ENCODE results near the gene ARAP3.

Gene ARAP3

DNA sequence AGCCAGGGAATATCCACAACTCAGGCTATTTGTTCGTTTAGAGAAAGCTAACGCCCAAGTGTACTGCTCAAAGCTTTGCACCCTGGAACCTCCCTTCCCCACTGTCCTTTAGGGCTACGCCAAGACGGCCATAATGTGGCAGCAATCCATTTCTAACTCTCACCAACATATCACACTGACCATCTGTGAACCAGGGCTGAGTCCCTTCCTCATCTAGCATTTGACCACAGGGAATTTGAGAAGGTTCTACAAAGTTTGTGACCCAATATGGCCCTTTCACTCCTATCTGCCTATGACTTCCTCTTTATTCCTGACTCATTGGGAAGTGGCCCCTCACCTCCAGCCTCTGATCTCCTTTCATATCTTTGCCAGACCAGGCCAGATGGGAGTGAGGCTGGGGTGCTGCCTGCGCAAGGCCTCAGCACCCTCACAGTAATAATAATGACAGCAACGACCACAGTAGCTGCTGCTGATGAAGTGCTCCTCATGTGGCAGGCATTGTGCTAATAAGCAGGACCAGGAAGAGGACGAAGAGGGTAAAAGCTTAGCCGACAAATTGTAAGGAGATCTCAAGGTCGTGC lies 9.3 kb upstream of the ARAP3 start:
- H3K27me3 ChIP-seq (replicated peaks) = no peaks in the 10 kb centered on the region

DNA sequence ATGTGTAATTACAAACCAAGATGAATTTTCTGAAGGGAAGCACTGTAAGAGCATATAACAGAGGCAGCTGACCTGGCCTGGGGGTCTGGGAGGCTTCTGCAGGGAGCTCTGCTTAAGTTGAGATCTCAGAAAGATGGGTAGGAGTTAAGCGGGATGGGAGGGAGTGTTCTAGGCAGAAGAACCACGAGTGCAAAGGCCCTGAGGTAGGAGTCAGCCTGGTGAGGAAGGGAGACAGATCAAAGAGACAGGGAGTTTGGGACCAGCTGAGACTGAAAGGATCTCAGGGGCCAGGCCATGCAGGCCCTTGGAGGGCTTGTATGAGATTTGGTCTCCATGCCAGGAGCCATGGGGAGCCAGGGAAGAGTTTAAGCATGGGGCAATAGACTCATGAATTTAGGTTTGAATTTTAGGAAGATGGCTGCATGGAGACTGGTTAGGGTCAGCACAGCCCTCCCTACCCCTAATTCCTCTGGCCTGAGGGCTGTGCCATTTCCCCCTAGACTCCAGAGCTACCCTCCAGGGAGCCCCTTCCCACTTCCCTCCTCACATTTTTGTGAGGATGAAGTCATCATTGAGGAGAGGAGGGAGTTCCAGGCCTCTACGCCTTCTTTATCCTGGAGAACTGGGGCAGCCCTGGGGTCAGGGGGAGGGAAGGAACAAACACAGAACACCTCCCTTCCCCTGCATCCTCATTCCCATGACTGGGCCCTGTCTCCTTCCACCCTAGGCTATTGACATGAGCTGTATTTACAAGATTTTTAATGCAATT lies 4.8 kb upstream of the ARAP3 start:
- TF ChIP-seq, protein P1, sequence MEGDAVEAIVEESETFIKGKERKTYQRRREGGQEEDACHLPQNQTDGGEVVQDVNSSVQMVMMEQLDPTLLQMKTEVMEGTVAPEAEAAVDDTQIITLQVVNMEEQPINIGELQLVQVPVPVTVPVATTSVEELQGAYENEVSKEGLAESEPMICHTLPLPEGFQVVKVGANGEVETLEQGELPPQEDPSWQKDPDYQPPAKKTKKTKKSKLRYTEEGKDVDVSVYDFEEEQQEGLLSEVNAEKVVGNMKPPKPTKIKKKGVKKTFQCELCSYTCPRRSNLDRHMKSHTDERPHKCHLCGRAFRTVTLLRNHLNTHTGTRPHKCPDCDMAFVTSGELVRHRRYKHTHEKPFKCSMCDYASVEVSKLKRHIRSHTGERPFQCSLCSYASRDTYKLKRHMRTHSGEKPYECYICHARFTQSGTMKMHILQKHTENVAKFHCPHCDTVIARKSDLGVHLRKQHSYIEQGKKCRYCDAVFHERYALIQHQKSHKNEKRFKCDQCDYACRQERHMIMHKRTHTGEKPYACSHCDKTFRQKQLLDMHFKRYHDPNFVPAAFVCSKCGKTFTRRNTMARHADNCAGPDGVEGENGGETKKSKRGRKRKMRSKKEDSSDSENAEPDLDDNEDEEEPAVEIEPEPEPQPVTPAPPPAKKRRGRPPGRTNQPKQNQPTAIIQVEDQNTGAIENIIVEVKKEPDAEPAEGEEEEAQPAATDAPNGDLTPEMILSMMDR (IDR thresholded peaks at IDR 0.05; ENCODE audit: low read depth, low read length, missing control alignments) = no peak
- in situ Hi-C loops (cut with HindIII; ENCODE audit: low pct_ligation_motif_present, low sequenced_read_pairs) = no loop called here
- Histone ChIP-seq H3K36me3 (replicated peaks) (no peaks in the 10 kb centered on the region), H3K27ac (no peak overlapping the region), H3K27me3 (replicated peaks) (no peaks in the 10 kb centered on the region), H3K4me3 (ENCODE audit: low read depth, low read length) (no peak overlapping the region)
- DNase-seq = no peak

More for the DNA sequence above, 9.3 kb upstream of the ARAP3 start:
- no peak overlapping the region for H3K4me3 ChIP-seq (ENCODE audit: low read depth, low read length)
- H3K27ac ChIP-seq = no peak overlapping the region
- TF ChIP-seq, protein P1 (IDR thresholded peaks at IDR 0.05; ENCODE audit: low read depth, low read length, missing control alignments) = no peak
- DNase-seq = no peak
- H3K36me3 ChIP-seq (replicated peaks) = no peaks in the 10 kb centered on the region
- in situ Hi-C loops (cut with HindIII; ENCODE audit: low pct_ligation_motif_present, low sequenced_read_pairs) = no loop called here

DNA sequence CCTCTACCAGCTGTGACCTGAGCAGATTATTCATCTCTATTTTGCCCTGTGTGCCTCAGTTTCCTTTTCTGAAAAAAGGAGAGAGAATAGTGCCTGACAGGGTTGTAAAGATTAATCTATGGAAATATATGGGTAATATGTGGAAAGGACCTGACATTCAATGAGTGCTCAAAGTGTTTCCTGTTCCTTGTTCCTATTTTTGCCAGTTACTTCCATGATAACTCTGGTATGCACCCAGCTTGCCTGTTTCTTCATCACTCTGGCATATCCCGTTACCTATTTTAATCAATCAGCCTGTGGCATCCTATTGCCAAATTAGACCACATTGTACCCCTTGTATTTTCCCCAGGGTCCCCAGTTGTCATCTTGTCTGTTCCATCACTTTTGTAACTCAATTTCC lies 3.6 kb upstream of the ARAP3 start:
- no peaks in the 10 kb centered on the region for H3K27me3 ChIP-seq (replicated peaks)
- no peak overlapping the region for H3K27ac ChIP-seq
- H3K36me3 ChIP-seq (replicated peaks) = no peaks in the 10 kb centered on the region
- in situ Hi-C loops (cut with HindIII; ENCODE audit: low pct_ligation_motif_present, low sequenced_read_pairs) = no loop called here
- no peak for DNase-seq
- no peak overlapping the region for H3K4me3 ChIP-seq (ENCODE audit: low read depth, low read length)
- TF ChIP-seq, protein P1 (IDR thresholded peaks at IDR 0.05; ENCODE audit: low read depth, low read length, missing control alignments) = no peak

DNA sequence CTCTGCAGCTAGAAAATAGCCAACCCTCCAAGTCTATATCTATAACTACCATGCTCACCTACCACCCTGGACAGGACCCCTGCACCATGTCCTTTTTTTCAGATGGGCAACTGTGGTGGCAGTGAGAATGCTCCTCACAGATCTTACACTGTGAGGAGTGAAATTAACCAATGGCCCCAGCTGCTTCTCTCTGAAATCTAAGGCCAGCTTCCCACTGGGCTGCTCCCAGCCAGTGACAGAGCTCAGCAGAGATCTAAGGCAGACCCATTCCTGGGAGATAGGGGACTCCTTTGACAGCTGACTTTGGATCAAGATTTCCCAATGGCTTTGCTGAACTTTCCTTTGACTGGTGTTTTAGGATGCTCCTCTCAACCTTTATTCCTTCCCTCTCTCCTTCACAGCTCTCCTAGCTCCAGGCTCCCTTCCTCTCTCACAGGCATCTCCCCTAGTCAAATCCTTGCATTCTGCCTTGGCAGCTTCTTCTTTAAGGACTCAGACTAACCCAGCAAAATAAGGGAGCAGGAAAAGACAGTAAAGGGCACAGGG lies 1.6 kb upstream of the ARAP3 start:
- no peaks in the 10 kb centered on the region for H3K27me3 ChIP-seq (replicated peaks)
- TF ChIP-seq, protein P1 (IDR thresholded peaks at IDR 0.05; ENCODE audit: low read depth, low read length, missing control alignments) = no peak
- H3K27ac ChIP-seq = no peak overlapping the region
- H3K4me3 ChIP-seq (ENCODE audit: low read depth, low read length) = no peak overlapping the region
- no peaks in the 10 kb centered on the region for H3K36me3 ChIP-seq (replicated peaks)
- in situ Hi-C loops (cut with HindIII; ENCODE audit: low pct_ligation_motif_present, low sequenced_read_pairs) = no loop called here
- no peak for DNase-seq

DNA sequence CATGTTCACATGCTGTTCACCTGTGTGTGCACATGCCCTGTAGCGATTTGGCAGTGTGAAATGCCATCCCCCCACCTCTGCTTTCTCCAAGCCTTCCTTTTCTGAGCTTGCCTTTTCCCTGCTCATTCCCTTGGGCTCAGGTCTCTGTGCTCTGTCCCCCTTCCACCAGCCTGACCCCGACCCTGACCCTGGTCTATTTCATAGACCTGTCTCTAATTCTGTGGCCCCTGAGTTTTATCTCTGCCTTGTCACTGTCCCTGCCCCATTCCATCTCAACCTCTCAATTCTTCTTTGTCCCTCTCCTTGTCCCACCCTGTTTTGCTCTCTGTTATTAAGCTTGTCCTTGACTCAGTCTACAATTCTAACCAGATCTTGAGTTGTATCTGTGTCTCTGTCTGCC lies 735 bp downstream of the ARAP3 start:
- H3K27ac ChIP-seq = peak overlapping the region; percentile 87
- peaks cover 3% of the 10 kb centered on the region for H3K36me3 ChIP-seq (replicated peaks)
- H3K27me3 ChIP-seq (replicated peaks) = no peaks in the 10 kb centered on the region
- DNase-seq = no peak
- in situ Hi-C loops (cut with HindIII; ENCODE audit: low pct_ligation_motif_present, low sequenced_read_pairs) = no loop called here
- TF ChIP-seq, protein P1 (IDR thresholded peaks at IDR 0.05; ENCODE audit: low read depth, low read length, missing control alignments) = no peak
- H3K4me3 ChIP-seq (ENCODE audit: low read depth, low read length) = peak overlapping the region; percentile 54
